Activated CD8-positive, alpha-beta T cell treated with anti-CD3 and anti-CD28 coated beads for 36 hours (primary cell): ENCODE measurements around the gene ZBTB16. TPM values are rescaled to one million over a fixed set of nuclear protein-coding genes. Genes with fewer than 3 reads are reported as not detected.
A peak's percentile ranks its signal among the peaks of the same experiment; 100 is the strongest.

Experiments used
- ATAC-seq: fragments of 200-7000 bp; cut with Tn5 transposase; one replicate; pipeline ENCODE4 v1.10.0; 2021; ENCODE audit warnings: mild to moderate bottlenecking, moderate library complexity
- CTCF ChIA-PET: fragments of 350-600 bp; sonication (Branson Sonifier 250); formaldehyde crosslinking; loops from one replicate; lab custom pipeline; 2021; ENCODE audit warnings: antibody characterized with exemption; lab: Charles Lee
- POLR2A ChIA-PET: fragments of 350-600 bp; sonication (Branson Sonifier 250); formaldehyde crosslinking; loops from one replicate; lab custom pipeline; 2021; ENCODE audit warnings: antibody characterized with exemption; lab: Charles Lee
- DNase-seq: peaks from one replicate; pipeline ENCODE4 v3.0.0-alpha.2; 2020
- H3K27ac Mint-ChIP-seq: one replicate; pipeline ENCODE4 v1.8.0; 2021; ENCODE audit warnings: mild to moderate bottlenecking, mixed read lengths
- H3K27me3 Mint-ChIP-seq: one replicate; pipeline ENCODE4 v1.8.0; 2021; ENCODE audit warnings: mixed read lengths
- H3K36me3 Mint-ChIP-seq: one replicate; pipeline ENCODE4 v1.8.0; 2021; ENCODE audit warnings: low read depth, mixed read lengths
- H3K4me1 Mint-ChIP-seq: one replicate; pipeline ENCODE4 v1.8.0; 2021; ENCODE audit warnings: low read depth, mixed read lengths
- H3K4me3 Mint-ChIP-seq: one replicate; pipeline ENCODE4 v1.8.0; 2021; ENCODE audit warnings: mild to moderate bottlenecking, moderate library complexity, mixed read lengths
- H3K9me3 Mint-ChIP-seq: one replicate; pipeline ENCODE4 v1.8.0; 2021; ENCODE audit warnings: mixed read lengths
- CTCF ChIP-seq: fragments of 200-600 bp; IDR thresholded peaks from one replicate; pipeline ENCODE4 v1.8.0; 2022; ENCODE audit warnings: antibody characterized with exemption, mild to moderate bottlenecking
- intact Hi-C: fragments of 100-400 bp; cut with micrococcal nuclease; formaldehyde crosslinking; loops from one replicate; pipeline ENCODE4 v1.10.0; 2022
- total RNA-seq, 2 experiments: library from RNA; stranded (reverse); gene quantifications; one replicate each; pipeline ENCODE4 v1.2.3, GENCODE V29; 2021

ZBTB16 gene
- total RNA-seq, 2 experiments from 2014 or later: 9.5 to 10.1 TPM

GRCh38 chr11:114201219-114201618 lies 141.7 kb downstream of the ZBTB16 start:
- H3K4me3 Mint-ChIP-seq: no peak overlapping the region
- ChIA-PET POLR2A (no interaction called here), CTCF (no interaction called here)
- intact Hi-C loops: no loop called here
- no peaks in the 10 kb centered on the region for H3K27me3 Mint-ChIP-seq
- H3K4me1 Mint-ChIP-seq: no peaks in the 10 kb centered on the region
- no peaks in the 10 kb centered on the region for H3K9me3 Mint-ChIP-seq
- DNase-seq (no peak), ATAC-seq (no peak)
- no peak for TF ChIP-seq CTCF
- H3K36me3 Mint-ChIP-seq: no peaks in the 10 kb centered on the region
- no peak overlapping the region for H3K27ac Mint-ChIP-seq

DNA sequence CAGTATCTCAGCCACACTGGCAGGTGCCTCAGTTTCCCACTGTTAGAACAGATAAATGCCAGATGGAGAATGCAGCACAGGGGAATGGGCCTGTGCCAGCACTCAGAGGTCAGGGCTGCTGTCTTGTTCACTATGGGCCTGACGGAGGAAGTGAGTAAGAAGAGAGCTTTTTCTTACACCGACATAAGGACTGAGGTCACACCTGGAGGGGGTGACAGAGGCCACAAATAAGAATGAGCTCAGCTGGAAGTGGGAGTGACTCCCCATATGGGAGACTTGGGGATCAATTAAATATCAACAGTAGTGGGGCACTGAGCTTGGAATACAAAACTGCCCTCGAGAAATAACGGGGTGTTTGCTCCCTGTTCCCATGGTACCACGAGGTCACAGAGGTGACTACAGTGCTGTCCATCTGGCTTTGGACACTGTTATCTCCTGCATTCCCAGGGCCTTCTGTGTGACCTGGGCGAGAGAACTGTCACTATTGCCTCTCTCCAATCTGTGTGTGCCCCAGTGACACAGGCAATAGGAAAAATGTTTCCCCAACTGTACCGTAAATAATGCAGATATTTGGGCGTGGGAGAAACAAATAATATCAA lies 142.6 kb downstream of the ZBTB16 start:
- ChIA-PET POLR2A (interaction anchor here (0.6 kb wide), 1 partner anchor 31 kb away, joined by 3 read pairs; no protein-coding TSS in a partner anchor), CTCF (interaction anchor here (1.1 kb wide), 1 partner anchor 58 kb away, joined by 3 read pairs; no protein-coding TSS in a partner anchor)
- intact Hi-C loops: no loop called here
- Mint-ChIP-seq H3K4me3 (no peak overlapping the region), H3K9me3 (no peaks in the 10 kb centered on the region), H3K27ac (no peak overlapping the region), H3K4me1 (no peaks in the 10 kb centered on the region), H3K36me3 (no peaks in the 10 kb centered on the region), H3K27me3 (no peaks in the 10 kb centered on the region)
- no peak for DNase-seq
- TF ChIP-seq CTCF: no peak
- no peak for ATAC-seq

GRCh38 chr11:114207096-114207495 lies 147.6 kb downstream of the ZBTB16 start:
- ChIA-PET CTCF (interaction anchor here (0.6 to 1.9 kb wide), 3 partner anchors 44 to 171 kb away, joined by 3 to 6 read pairs (median 6); no protein-coding TSS in a partner anchor), POLR2A (interaction anchor here (0.7 to 1.2 kb wide), 2 partner anchors 9 to 60 kb away, joined by 3 read pairs; no protein-coding TSS in a partner anchor)
- Mint-ChIP-seq H3K27me3 (no peaks in the 10 kb centered on the region), H3K4me1 (peaks cover 17% of the 10 kb centered on the region), H3K4me3 (no peak overlapping the region), H3K36me3 (no peaks in the 10 kb centered on the region), H3K27ac (no peak overlapping the region), H3K9me3 (no peaks in the 10 kb centered on the region)
- ATAC-seq (no peak), DNase-seq (no peak)
- intact Hi-C loops: no loop called here
- no peak for TF ChIP-seq CTCF

- peak overlapping the region; percentile 11 for H3K27ac Mint-ChIP-seq
- intact Hi-C loops: no loop called here
- no peaks in the 10 kb centered on the region for H3K36me3 Mint-ChIP-seq
- POLR2A ChIA-PET: no interaction called here
- H3K4me1 Mint-ChIP-seq: peaks cover 17% of the 10 kb centered on the region
- TF ChIP-seq CTCF: no peak
- ATAC-seq (peak; percentile 95), DNase-seq (peak; percentile 36)
- CTCF ChIA-PET: no interaction called here
- no peaks in the 10 kb centered on the region for H3K9me3 Mint-ChIP-seq
- no peaks in the 10 kb centered on the region for H3K27me3 Mint-ChIP-seq
- H3K4me3 Mint-ChIP-seq: no peak overlapping the region
Observed at GRCh38 chr11:114208377-114208776, 148.9 kb downstream of the ZBTB16 start.

DNA sequence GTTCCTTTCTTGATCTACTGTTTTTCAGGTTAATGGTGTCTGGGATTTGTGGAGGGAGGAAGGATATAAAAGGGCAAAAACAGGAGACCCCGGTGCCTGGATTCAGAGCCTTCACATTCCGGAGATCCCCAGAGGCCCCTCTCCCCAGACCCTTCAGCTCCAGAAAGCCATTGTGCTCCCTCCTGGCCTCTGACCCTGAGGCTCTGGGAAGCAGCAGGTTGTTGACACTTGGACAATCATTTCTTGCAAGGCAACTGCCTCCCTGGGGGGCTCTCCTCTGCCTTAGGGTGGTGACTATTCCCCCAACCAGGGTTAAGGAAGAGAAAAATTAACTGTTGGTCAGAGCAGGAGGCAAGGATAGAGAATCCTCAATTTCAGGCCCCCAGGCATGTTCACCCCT lies 149.8 kb downstream of the ZBTB16 start:
- no peak overlapping the region for H3K27ac Mint-ChIP-seq
- ATAC-seq (no peak), DNase-seq (no peak)
- no peaks in the 10 kb centered on the region for H3K36me3 Mint-ChIP-seq
- no peak for TF ChIP-seq CTCF
- peaks cover 17% of the 10 kb centered on the region for H3K4me1 Mint-ChIP-seq
- no peak overlapping the region for H3K4me3 Mint-ChIP-seq
- H3K27me3 Mint-ChIP-seq: no peaks in the 10 kb centered on the region
- intact Hi-C loops: no loop called here
- CTCF ChIA-PET: no interaction called here
- POLR2A ChIA-PET: no interaction called here
- H3K9me3 Mint-ChIP-seq: no peaks in the 10 kb centered on the region
